ENCODE data around the gene CD226.
"Not testable (repeated sequence)": the region's sequence is repeated elsewhere in the genome, so short reads cannot be mapped to it uniquely, and the experiment has no call there.

CD226 gene

GRCh38 chr18:69838003-69838402 lies 109.7 kb downstream of the CD226 start:
- H3K4me1 ChIP-seq (ENCODE audit: control insufficient read depth, insufficient read depth, low read depth, low read length) = peaks cover 2% of the 10 kb centered on the region
- H3K14ac ChIP-seq (ENCODE audit: low read length in 2 of 2) = no peak overlapping the region
- no peak overlapping the region for H4K8ac ChIP-seq (ENCODE audit: low read length)
- H2AK5ac ChIP-seq (ENCODE audit: low read length, severe bottlenecking) = no peak overlapping the region
- no peak overlapping the region for H3K27ac ChIP-seq (ENCODE audit: low read length, poor library complexity, severe bottlenecking)
- no peak overlapping the region for H2BK120ac ChIP-seq (ENCODE audit: low read depth, low read length)
- no peak overlapping the region for H3K4ac ChIP-seq (ENCODE audit: low read depth in 1 of 2, low read length in 2 of 2)
- no peak overlapping the region for H3K4me2 ChIP-seq (ENCODE audit: low read length, poor library complexity, severe bottlenecking)
- H4K91ac ChIP-seq (ENCODE audit: low read length) = no peak overlapping the region
- H3K9me3 ChIP-seq (ENCODE audit: control insufficient read depth, low read length) = no peaks in the 10 kb centered on the region
- no peak overlapping the region for H2BK12ac ChIP-seq (ENCODE audit: low read length in 2 of 2)
- DNase-seq = no peak
- H2BK15ac ChIP-seq (ENCODE audit: low read depth, poor library complexity, severe bottlenecking) = no peak overlapping the region
- no peak overlapping the region for H2AFZ ChIP-seq (ENCODE audit: low read depth, low read length)
- H3K9ac ChIP-seq (ENCODE audit: low read length) = no peak overlapping the region
- no peak overlapping the region for H3K4me3 ChIP-seq (ENCODE audit: insufficient read depth in 1 of 2, low read depth in 1 of 2, low read length in 2 of 2)
- H2BK5ac ChIP-seq (ENCODE audit: low read depth, low read length, poor library complexity, severe bottlenecking) = no peak overlapping the region
- no peaks in the 10 kb centered on the region for H3K36me3 ChIP-seq (ENCODE audit: control insufficient read depth in 1 of 2, insufficient read depth in 2 of 2, low read depth in 1 of 2, low read length in 2 of 2)
- no peak overlapping the region for H3K18ac ChIP-seq (ENCODE audit: low read depth in 1 of 2, low read length in 2 of 2)
- no peaks in the 10 kb centered on the region for H3K27me3 ChIP-seq (ENCODE audit: control insufficient read depth in 1 of 2, insufficient read depth in 1 of 2, low read length in 2 of 2)
- no CpG with 5 or more reads among the region's 1 CpG for WGBS
- no peak overlapping the region for H3K23ac ChIP-seq (ENCODE audit: low read length in 2 of 2)
- H3K79me1 ChIP-seq (replicated peaks; ENCODE audit: low read length, poor library complexity, severe bottlenecking) = no peaks in the 10 kb centered on the region

- H3K9me3 ChIP-seq (ENCODE audit: control insufficient read depth, low read length); H2BK5ac ChIP-seq (ENCODE audit: low read depth, low read length, poor library complexity, severe bottlenecking); H3K4me1 ChIP-seq (ENCODE audit: control insufficient read depth, insufficient read depth, low read depth, low read length); H3K14ac ChIP-seq (ENCODE audit: low read length in 2 of 2); H3K27me3 ChIP-seq (ENCODE audit: control insufficient read depth in 1 of 2, insufficient read depth in 1 of 2, low read length in 2 of 2); DNase-seq; H3K4ac ChIP-seq (ENCODE audit: low read depth in 1 of 2, low read length in 2 of 2); H3K23ac ChIP-seq (ENCODE audit: low read length in 2 of 2); H2BK12ac ChIP-seq (ENCODE audit: low read length in 2 of 2); H3K4me3 ChIP-seq (ENCODE audit: insufficient read depth in 1 of 2, low read depth in 1 of 2, low read length in 2 of 2); H2BK120ac ChIP-seq (ENCODE audit: low read depth, low read length); H2BK15ac ChIP-seq (ENCODE audit: low read depth, poor library complexity, severe bottlenecking); H3K36me3 ChIP-seq (ENCODE audit: control insufficient read depth in 1 of 2, insufficient read depth in 2 of 2, low read depth in 1 of 2, low read length in 2 of 2); H3K9ac ChIP-seq (ENCODE audit: low read length); H2AK5ac ChIP-seq (ENCODE audit: low read length, severe bottlenecking); H4K91ac ChIP-seq (ENCODE audit: low read length); H4K8ac ChIP-seq (ENCODE audit: low read length); H3K18ac ChIP-seq (ENCODE audit: low read depth in 1 of 2, low read length in 2 of 2); H3K79me1 ChIP-seq (replicated peaks; ENCODE audit: low read length, poor library complexity, severe bottlenecking); H3K4me2 ChIP-seq (ENCODE audit: low read length, poor library complexity, severe bottlenecking); H3K27ac ChIP-seq (ENCODE audit: low read length, poor library complexity, severe bottlenecking); H2AFZ ChIP-seq (ENCODE audit: low read depth, low read length): not testable (repeated sequence)
- WGBS = 92% methylated on average over 9 of the region's 12 CpGs
These were observed 112.7 kb downstream of the CD226 start for GRCh38 chr18:69834980-69835379.

- 100% methylated on average over 1 of the region's 1 CpG for WGBS
- no peak overlapping the region for H2BK12ac ChIP-seq (ENCODE audit: low read length in 2 of 2)
- H3K9ac ChIP-seq (ENCODE audit: low read length) = no peak overlapping the region
- no peak overlapping the region for H3K14ac ChIP-seq (ENCODE audit: low read length in 2 of 2)
- H3K18ac ChIP-seq (ENCODE audit: low read depth in 1 of 2, low read length in 2 of 2) = no peak overlapping the region
- H4K91ac ChIP-seq (ENCODE audit: low read length) = no peak overlapping the region
- no peaks in the 10 kb centered on the region for H3K27me3 ChIP-seq (ENCODE audit: control insufficient read depth in 1 of 2, insufficient read depth in 1 of 2, low read length in 2 of 2)
- no peak overlapping the region for H2BK15ac ChIP-seq (ENCODE audit: low read depth, poor library complexity, severe bottlenecking)
- no peak overlapping the region for H2AK5ac ChIP-seq (ENCODE audit: low read length, severe bottlenecking)
- no peak overlapping the region for H3K27ac ChIP-seq (ENCODE audit: low read length, poor library complexity, severe bottlenecking)
- H4K8ac ChIP-seq (ENCODE audit: low read length) = no peak overlapping the region
- no peaks in the 10 kb centered on the region for H3K36me3 ChIP-seq (ENCODE audit: control insufficient read depth in 1 of 2, insufficient read depth in 2 of 2, low read depth in 1 of 2, low read length in 2 of 2)
- H3K23ac ChIP-seq (ENCODE audit: low read length in 2 of 2) = no peak overlapping the region
- H2AFZ ChIP-seq (ENCODE audit: low read depth, low read length) = no peak overlapping the region
- H3K4me1 ChIP-seq (ENCODE audit: control insufficient read depth, insufficient read depth, low read depth, low read length) = no peaks in the 10 kb centered on the region
- no peak overlapping the region for H3K4ac ChIP-seq (ENCODE audit: low read depth in 1 of 2, low read length in 2 of 2)
- no peak overlapping the region for H2BK120ac ChIP-seq (ENCODE audit: low read depth, low read length)
- no peak overlapping the region for H3K4me2 ChIP-seq (ENCODE audit: low read length, poor library complexity, severe bottlenecking)
- DNase-seq = no peak
- no peaks in the 10 kb centered on the region for H3K9me3 ChIP-seq (ENCODE audit: control insufficient read depth, low read length)
- H2BK5ac ChIP-seq (ENCODE audit: low read depth, low read length, poor library complexity, severe bottlenecking) = no peak overlapping the region
- no peak overlapping the region for H3K4me3 ChIP-seq (ENCODE audit: insufficient read depth in 1 of 2, low read depth in 1 of 2, low read length in 2 of 2)
- H3K79me1 ChIP-seq (replicated peaks; ENCODE audit: low read length, poor library complexity, severe bottlenecking) = no peaks in the 10 kb centered on the region
These were observed 117.5 kb downstream of the CD226 start for GRCh38 chr18:69830189-69830588.

GRCh38 chr18:69820538-69820937 lies 127.1 kb downstream of the CD226 start:
- no peak overlapping the region for H2BK5ac ChIP-seq (ENCODE audit: low read depth, low read length, poor library complexity, severe bottlenecking)
- H3K14ac ChIP-seq (ENCODE audit: low read length in 2 of 2) = no peak overlapping the region
- no peak overlapping the region for H4K8ac ChIP-seq (ENCODE audit: low read length)
- H2BK120ac ChIP-seq (ENCODE audit: low read depth, low read length) = no peak overlapping the region
- H2BK15ac ChIP-seq (ENCODE audit: low read depth, poor library complexity, severe bottlenecking) = no peak overlapping the region
- H3K9ac ChIP-seq (ENCODE audit: low read length) = no peak overlapping the region
- no peak overlapping the region for H3K27ac ChIP-seq (ENCODE audit: low read length, poor library complexity, severe bottlenecking)
- H3K79me1 ChIP-seq (replicated peaks; ENCODE audit: low read length, poor library complexity, severe bottlenecking) = no peaks in the 10 kb centered on the region
- H3K9me3 ChIP-seq (ENCODE audit: control insufficient read depth, low read length) = no peaks in the 10 kb centered on the region
- no peak for DNase-seq
- H3K4me3 ChIP-seq (ENCODE audit: insufficient read depth in 1 of 2, low read depth in 1 of 2, low read length in 2 of 2) = no peak overlapping the region
- no peak overlapping the region for H3K4me2 ChIP-seq (ENCODE audit: low read length, poor library complexity, severe bottlenecking)
- WGBS = no CpG with 5 or more reads among the region's 4 CpGs
- no peaks in the 10 kb centered on the region for H3K27me3 ChIP-seq (ENCODE audit: control insufficient read depth in 1 of 2, insufficient read depth in 1 of 2, low read length in 2 of 2)
- H3K4ac ChIP-seq (ENCODE audit: low read depth in 1 of 2, low read length in 2 of 2) = no peak overlapping the region
- H3K36me3 ChIP-seq (ENCODE audit: control insufficient read depth in 1 of 2, insufficient read depth in 2 of 2, low read depth in 1 of 2, low read length in 2 of 2) = no peaks in the 10 kb centered on the region
- no peak overlapping the region for H2AFZ ChIP-seq (ENCODE audit: low read depth, low read length)
- no peak overlapping the region for H2AK5ac ChIP-seq (ENCODE audit: low read length, severe bottlenecking)
- no peaks in the 10 kb centered on the region for H3K4me1 ChIP-seq (ENCODE audit: control insufficient read depth, insufficient read depth, low read depth, low read length)
- H3K23ac ChIP-seq (ENCODE audit: low read length in 2 of 2) = no peak overlapping the region
- no peak overlapping the region for H2BK12ac ChIP-seq (ENCODE audit: low read length in 2 of 2)
- H3K18ac ChIP-seq (ENCODE audit: low read depth in 1 of 2, low read length in 2 of 2) = no peak overlapping the region
- no peak overlapping the region for H4K91ac ChIP-seq (ENCODE audit: low read length)
